ENCODE measurements around the gene ZNF699.
"Not testable (repeated sequence)": the region's sequence is repeated elsewhere in the genome, so short reads cannot be mapped to it uniquely, and the experiment has no call there.

Gene ZNF699

DNA sequence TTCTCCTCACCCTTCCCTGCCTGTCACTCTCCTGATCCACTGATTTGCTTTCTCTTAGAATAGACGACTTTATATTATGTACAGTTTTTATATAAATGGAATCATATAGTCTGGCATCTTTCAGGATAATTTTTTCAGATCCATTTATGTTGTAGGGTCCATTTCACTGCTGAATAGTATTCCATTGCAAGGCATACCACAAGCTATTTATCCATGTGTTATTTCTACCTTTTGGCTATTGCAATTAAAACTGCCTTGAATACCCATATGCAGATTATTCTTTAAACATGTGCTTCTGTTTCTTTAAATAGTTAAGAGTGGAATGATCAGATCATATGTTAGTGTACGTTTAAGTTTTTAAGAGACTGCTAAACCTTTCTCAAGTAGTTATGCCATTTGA, 35.4 kb upstream of the ZNF699 start:
- H3K4me3 ChIP-seq (replicated peaks; ENCODE audit: low read depth, low read length) = no peak overlapping the region
- TF ChIP-seq, protein P1, sequence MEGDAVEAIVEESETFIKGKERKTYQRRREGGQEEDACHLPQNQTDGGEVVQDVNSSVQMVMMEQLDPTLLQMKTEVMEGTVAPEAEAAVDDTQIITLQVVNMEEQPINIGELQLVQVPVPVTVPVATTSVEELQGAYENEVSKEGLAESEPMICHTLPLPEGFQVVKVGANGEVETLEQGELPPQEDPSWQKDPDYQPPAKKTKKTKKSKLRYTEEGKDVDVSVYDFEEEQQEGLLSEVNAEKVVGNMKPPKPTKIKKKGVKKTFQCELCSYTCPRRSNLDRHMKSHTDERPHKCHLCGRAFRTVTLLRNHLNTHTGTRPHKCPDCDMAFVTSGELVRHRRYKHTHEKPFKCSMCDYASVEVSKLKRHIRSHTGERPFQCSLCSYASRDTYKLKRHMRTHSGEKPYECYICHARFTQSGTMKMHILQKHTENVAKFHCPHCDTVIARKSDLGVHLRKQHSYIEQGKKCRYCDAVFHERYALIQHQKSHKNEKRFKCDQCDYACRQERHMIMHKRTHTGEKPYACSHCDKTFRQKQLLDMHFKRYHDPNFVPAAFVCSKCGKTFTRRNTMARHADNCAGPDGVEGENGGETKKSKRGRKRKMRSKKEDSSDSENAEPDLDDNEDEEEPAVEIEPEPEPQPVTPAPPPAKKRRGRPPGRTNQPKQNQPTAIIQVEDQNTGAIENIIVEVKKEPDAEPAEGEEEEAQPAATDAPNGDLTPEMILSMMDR (IDR thresholded peaks at IDR 0.05; ENCODE audit: low read depth, low read length, missing control alignments) = no peak
- no peak for DNase-seq (ENCODE audit: extremely low read depth, low read depth)

DNA sequence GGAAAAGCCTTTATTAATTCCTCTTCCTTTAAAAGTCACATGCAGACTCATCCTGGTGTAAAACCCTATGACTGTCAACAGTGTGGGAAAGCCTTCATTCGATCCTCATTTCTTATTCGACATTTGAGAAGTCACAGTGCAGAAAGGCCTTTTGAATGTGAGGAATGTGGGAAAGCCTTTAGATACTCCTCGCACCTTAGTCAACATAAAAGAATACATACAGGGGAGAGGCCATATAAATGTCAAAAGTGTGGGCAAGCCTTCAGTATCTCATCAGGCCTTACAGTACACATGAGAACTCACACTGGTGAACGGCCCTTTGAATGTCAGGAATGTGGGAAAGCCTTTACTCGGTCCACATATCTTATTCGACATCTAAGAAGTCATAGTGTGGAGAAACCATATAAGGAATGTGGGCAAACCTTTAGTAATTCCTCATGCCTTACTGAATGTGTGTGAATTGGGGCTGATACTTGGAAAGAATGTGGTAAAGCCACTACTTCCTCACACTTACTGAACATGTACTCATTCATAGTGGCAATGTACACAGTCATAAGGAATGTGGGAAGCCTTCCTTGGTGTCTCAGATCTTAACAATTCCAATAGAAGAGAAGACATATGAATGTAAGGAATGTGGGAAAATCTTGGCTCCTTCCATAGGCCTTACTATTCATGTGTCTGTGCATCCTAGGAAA, 33.1 kb upstream of the ZNF699 start:
- DNase-seq (ENCODE audit: extremely low read depth, low read depth) = no peak
- no peak overlapping the region for H3K4me3 ChIP-seq (replicated peaks; ENCODE audit: low read depth, low read length)
- TF ChIP-seq, protein P1 (IDR thresholded peaks at IDR 0.05; ENCODE audit: low read depth, low read length, missing control alignments) = no peak

DNA sequence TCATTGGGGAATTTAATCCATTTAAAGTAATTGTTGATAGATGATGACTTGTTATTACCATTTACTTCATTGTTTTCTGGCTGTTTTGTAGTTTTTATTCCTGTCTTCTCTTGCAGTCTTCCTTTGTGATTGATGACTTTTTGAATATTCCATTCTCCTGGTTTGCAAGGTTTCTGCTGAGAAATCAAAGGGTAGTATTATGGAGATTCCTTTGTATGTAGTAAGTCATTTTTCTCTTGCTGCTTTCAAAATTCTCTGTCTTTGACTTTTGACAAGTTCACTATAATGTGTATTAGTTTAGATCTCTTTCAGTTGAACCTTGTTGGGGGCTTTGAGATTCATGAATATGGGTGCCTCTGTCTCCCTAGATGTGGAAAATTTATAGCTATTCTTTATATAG, 20.4 kb upstream of the ZNF699 start:
- TF ChIP-seq, protein P1 (IDR thresholded peaks at IDR 0.05; ENCODE audit: low read depth, low read length, missing control alignments) = no peak
- DNase-seq (ENCODE audit: extremely low read depth, low read depth) = no peak
- H3K4me3 ChIP-seq (replicated peaks; ENCODE audit: low read depth, low read length) = no peak overlapping the region

DNA sequence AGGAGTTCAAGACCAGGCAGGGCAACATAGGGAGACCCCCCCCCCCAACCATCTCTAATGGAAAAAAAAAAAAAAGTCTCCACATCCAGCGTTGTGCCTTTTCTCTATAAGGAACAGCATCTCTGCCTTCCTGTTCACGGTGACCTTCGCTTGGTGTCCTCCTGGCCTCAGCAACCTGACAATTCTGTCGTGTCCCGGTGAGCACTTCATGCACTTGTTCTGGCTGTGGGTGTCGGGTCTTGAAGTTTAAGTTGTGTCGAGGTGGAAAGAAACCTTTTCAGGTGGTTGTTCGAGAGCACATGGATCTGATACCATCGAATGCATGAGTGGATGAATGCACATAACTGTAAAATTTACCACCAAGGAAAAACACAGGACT, 14.9 kb upstream of the ZNF699 start:
- DNase-seq (ENCODE audit: extremely low read depth, low read depth) = no peak
- peak overlapping the region; percentile 70 for H3K4me3 ChIP-seq (replicated peaks; ENCODE audit: low read depth, low read length)
- TF ChIP-seq, protein P1 (IDR thresholded peaks at IDR 0.05; ENCODE audit: low read depth, low read length, missing control alignments) = no peak

- TF ChIP-seq, protein P1 (IDR thresholded peaks at IDR 0.05; ENCODE audit: low read depth, low read length, missing control alignments) = peak; percentile 35
- H3K4me3 ChIP-seq (replicated peaks; ENCODE audit: low read depth, low read length) = peak within 1 kb of the TSS; percentile 70
- DNase-seq (ENCODE audit: extremely low read depth, low read depth) = peak; percentile 81
These were observed 14.4 kb upstream of the ZNF699 start, which contains the start of gene ZNF559 for GRCh38 chr19:9323919-9324583. Gene ZNF559 (plus strand): TSS chr19:9324179. CDS start chr19:9338550, 14,371 bp downstream.

DNA sequence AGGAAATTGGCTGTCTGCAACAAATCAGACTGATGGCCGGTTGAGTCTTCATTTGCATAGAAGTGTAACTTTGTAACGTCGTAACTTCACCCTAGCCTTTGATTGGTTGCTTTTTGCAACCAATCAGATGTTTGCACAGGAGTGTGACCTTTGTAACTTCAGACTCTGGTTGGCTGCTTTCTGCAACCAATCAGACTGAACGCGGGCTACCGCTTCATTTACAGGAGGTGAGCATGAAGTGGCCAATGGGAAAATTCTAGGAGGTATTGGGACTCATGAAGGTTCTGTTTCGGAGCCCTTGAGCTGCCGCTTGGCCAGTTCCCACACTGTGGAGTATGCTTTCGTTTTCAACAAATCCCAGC, 13.9 kb upstream of the ZNF699 start:
- TF ChIP-seq, protein P1 (IDR thresholded peaks at IDR 0.05; ENCODE audit: low read depth, low read length, missing control alignments) = no peak
- H3K4me3 ChIP-seq (replicated peaks; ENCODE audit: low read depth, low read length) = peak overlapping the region; percentile 70
- DNase-seq (ENCODE audit: extremely low read depth, low read depth) = peak; percentile 22

GRCh38 chr19:9322201-9322600, 12.6 kb upstream of the ZNF699 start:
- H3K4me3 ChIP-seq (replicated peaks; ENCODE audit: low read depth, low read length); DNase-seq (ENCODE audit: extremely low read depth, low read depth): not testable (repeated sequence)

DNA sequence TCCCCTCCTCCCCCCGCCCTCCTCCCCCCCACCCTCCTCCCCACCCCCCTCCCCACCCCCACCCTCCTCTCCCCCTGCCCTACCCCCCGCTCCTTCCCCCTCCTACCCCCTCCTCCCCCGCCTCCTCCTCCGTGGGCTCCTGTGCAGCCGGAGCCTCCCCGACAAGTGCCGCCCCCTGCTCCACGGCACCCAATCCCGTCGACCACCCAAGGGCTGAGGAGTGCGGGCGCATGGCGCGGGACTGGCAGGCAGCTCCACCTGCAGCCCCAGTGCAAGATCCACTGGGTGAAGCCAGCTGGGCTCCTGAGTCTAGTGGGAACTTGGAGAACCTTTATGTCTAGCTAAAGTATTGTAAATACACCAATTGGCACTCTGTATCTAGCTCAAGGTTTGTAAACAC, 12.1 kb upstream of the ZNF699 start:
- not testable (repeated sequence) for DNase-seq (ENCODE audit: extremely low read depth, low read depth); H3K4me3 ChIP-seq (replicated peaks; ENCODE audit: low read depth, low read length)
